HG03442 (cell line): ENCODE data around the gene CEP57L1.

Experiments
- ATAC-seq: cut with Tn5 transposase; IDR thresholded peaks from one replicate; pipeline ENCODE4 v1.9.1; 2021; ENCODE audit warnings: mild to moderate bottlenecking, moderate library complexity; ENCODE audit not compliant: unreplicated experiment

Gene CEP57L1

GRCh38 chr6:109095036-109095834 is at the start of gene CEP57L1:
CEP57L1 (plus strand) TSS chr6:109095507; CDS start chr6:109145222, 49,715 bp downstream.
- peak; percentile 61 for ATAC-seq

DNA sequence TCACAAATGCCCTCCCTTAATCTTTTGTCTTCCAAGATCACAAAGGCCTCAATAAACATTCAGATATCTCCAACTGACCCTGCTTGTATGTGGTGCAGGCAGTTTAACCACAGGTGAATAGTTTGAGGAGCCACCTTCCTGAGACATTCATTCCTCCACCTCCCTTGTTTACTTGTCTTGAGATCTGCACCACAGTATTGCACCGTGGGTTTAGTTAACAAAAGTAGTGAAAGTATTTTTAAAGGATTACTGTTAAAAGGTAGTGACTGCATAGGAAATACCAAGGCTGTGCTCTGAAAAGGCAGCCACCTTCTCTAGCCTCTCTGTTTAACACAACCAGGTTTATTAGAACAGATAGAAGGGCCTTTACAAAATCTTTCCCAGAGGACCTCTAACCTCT is 47.1 kb upstream of the CEP57L1 start:
- no peak for ATAC-seq

DNA sequence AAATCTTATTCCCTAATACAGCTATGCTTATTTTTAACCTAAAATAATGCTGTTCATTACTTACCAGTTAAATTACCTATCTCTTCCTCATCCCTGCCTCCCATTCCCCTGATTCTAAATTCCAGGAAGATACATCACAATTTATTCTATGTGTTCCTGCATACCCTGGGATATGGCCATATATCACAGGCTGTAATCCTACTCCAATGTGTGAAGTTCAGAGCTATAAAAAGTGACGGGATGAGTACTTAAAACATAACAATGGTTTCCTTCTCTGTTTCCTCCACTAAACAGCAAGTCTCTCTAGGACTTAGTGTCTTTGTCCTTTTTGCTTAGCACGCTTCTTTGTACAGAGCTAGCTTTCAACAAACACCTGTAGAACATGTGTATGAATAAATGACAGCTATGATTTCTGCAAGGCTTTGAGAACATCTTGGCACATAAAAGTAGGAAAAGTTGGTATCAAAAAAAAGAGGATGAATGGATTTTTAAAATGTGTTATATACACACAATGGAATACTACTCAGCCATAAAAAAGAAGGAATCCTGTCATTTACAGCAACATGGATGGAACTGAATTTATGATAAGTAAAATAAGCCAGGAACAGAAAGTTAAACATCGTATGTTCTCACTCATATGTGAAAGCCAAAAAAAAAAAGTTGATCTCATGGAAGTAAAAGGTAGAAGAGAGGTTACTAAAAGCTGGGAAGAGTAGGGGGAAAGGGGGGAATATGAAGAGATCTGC is 46.5 kb upstream of the CEP57L1 start:
- ATAC-seq, result no peak

GRCh38 chr6:109050012-109050411 is 45.3 kb upstream of the CEP57L1 start:
- ATAC-seq, result no peak

DNA sequence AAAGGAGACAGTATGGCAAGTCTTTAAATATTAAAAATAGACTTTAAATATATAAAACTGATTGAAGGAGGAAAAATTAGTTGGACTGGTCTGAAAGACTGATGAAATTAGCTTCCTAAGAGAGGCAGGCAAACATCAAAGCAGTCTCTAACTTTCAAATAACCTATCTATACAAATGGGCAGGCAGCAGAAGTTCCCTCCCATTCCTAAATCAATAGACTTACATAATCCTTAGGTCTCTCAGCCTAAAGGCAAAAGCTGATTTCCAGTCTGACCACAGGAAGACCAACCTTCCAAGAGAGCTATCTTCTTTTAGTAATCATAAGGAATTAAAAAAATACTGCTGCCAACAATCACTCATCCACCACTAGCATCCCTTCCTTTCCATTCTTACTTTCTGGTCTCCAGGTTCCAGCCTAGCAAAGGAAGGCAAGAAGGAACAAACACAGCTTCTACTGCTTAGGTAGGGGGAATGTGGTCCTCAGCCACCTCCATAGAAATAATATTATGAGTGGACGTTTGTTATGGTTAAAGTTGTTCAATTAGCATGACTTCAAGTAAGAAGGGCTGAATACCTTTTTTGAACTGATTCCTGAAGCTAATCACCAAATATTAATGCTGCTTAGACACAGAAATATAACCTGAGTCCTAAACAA is 44.7 kb upstream of the CEP57L1 start:
- ATAC-seq, result no peak

DNA sequence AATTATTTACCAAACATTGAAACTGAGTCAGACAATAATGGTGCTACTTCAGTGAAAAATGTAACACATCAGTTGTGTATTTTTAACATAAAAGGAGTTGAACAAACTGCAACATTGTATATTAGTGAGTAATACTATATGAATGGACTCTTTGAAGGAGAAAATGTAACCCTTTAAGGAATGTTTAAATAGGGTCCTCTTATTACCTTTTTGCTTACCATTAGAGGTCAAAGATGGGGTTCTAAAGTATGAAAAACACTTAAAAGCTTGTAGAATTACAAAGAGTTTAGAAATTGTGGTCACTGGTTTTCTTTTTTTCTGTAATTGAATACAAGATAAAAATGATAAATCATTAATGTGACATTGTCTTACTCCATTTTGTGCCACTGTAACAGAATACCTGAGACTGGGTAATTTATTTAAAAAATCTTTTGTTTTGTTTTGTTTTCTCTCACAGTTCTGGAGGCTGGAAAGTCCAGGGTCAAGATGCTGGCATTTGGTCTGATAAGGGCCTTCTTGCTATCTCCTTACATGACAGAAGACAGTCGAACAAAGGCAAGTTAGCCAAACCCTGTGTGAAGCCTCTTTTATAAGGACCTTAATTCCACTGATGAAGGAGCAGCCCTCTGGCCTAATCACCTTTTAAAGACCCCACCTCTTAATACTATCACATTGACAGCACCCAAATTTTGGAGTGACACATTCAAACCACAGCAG is 43.8 kb upstream of the CEP57L1 start:
- ATAC-seq, result no peak

DNA sequence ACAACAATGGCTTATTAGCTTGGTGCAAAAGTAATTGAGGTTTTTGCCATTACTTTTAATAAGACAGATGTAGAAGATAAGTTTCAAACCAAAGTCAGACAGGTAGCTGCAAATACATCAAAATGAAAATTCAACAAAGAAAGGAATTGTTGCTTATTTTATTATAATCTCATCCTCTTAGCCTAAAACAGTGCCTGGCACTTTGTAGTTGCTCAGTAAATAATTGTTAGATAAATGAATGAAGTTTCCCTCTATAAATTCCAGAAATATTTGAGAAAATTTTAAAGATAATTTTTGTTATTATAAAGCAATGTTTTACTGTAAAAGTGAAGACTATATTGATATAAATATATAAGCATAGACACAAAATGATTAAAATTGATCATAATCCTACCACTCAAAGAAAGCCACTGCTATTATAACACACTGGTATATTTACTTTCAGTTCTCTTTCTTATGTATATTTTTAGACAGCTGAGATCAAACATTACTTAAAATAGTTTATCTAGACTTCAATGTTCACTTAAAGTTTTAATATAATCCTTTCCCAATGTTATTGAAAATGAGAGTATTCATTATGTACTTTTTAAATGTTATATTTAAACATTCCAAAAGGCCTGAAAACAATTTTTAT is 43.2 kb upstream of the CEP57L1 start:
- no peak for ATAC-seq

- ATAC-seq, result no peak
Measured at GRCh38 chr6:109052852-109053251, 42.5 kb upstream of the CEP57L1 start.

DNA sequence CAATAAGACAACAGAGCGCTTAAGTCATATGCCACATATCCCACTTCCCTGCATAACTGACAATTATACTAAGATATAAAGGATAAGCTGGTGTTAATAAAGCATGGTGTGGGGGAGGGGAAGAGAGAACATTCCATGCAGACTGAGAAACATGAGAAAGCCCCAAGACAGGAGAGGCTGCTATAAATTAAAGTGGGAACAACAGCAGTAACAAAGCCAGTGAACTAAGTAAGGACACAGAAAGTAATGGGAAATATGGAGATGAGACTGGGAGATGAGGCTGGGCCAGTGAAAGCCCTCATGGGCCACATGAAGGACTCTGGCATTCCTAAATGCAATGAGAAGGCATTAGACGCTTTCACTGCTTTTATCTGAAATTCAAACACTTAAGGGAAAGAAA is 42.0 kb upstream of the CEP57L1 start:
- no peak for ATAC-seq

GRCh38 chr6:109055771-109056235 is 39.5 kb upstream of the CEP57L1 start:
- no peak for ATAC-seq

DNA sequence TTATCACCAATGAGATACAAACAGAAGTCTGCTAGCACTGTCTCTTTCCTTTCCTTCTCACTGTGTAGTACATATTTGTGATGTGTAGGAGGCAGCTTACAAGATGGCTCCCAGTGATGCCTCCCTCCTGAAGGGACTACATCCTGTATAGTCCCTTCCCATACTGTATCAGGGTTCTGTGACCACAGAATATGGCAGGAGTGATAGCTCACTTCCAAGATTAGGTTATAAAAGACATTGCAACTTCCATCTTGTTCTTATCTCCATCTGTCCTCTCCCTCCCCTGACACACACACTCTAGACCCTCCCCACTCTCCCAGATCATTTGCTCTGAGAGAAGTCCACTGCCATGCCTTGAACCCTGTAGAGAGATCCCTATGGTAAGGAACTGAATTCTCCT is 38.6 kb upstream of the CEP57L1 start:
- no peak for ATAC-seq

GRCh38 chr6:109058620-109059019 is 36.7 kb upstream of the CEP57L1 start:
- no peak for ATAC-seq

- no peak for ATAC-seq
Measured at GRCh38 chr6:109059153-109059552, 36.2 kb upstream of the CEP57L1 start.

DNA sequence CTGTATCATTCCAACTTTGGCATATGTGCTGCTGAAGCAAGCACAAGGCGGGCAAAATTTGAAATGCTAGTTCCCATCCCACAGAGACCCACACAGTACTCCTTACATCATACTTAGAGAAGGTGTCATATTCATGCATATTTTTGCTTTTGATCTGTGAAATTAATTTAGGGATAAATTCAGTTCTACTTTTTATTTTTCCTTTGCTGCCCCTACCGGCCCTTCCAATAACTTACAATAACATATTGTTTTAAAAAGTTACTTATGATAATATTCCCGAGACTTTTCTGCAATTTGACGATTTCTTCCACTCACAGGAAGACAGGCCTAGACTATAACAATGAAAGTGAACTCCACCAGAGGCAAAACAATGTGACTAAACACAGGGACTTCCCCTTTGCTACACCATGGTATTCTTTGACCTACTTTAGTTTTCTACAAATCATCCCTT is 35.7 kb upstream of the CEP57L1 start:
- ATAC-seq, result peak; percentile 64

GRCh38 chr6:109060571-109060970 is 34.7 kb upstream of the CEP57L1 start:
- ATAC-seq, result no peak

DNA sequence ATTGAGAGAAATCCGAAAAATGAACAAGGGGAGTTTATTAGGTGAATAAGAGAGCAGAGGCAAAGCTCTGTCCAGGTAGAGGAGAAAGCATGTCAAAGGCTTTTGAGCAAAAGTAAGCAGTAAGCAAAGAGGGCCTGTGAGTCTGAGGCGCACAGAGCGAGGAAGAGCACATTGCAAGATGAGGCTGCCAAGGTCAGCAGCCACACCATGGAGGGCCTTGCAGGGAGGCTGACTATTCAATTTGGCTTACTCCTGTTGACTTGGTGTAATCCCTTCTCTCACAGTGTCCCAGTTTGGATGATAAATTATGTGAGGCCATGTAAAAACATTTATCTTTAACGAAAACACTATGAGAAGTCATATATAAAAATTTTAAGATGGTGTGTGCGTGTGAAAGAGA is 33.1 kb upstream of the CEP57L1 start:
- ATAC-seq, result no peak

GRCh38 chr6:109062767-109063352 is 32.4 kb upstream of the CEP57L1 start:
- no peak for ATAC-seq

GRCh38 chr6:109069746-109070145 is 25.6 kb upstream of the CEP57L1 start:
- no peak for ATAC-seq

GRCh38 chr6:109071125-109071917 is 24.0 kb upstream of the CEP57L1 start:
- no peak for ATAC-seq
